Frontal cortex (tissue), 4 donors: ENCODE results near the gene IGLL1. TPM values are rescaled to one million over a fixed set of nuclear protein-coding genes. Genes with fewer than 3 reads are reported as not detected.
"Not testable (repeated sequence)": the region's sequence is repeated elsewhere in the genome, so short reads cannot be mapped to it uniquely, and the experiment has no call there.

ENCODE experiments used
- DNase-seq, 2 donors: peaks; one replicate each; pipeline ENCODE4 v3.0.0; 2012; ENCODE audit warnings: low spot score in 2 of 2
- FAIRE-seq: peaks from 2 replicates; lab custom pipeline; 2012; peaks lifted over from hg19 to GRCh38; lab: Jason Lieb, UNC
- total RNA-seq: library from RNA; depleted of rRNA; stranded (reverse); fragments of >200 nt; gene quantifications from one replicate; pipeline ENCODE4 v1.2.3, GENCODE V29; 2014
- donor health status: control.
- donor health status: control.
- donor health status: control.

Gene IGLL1
- total RNA-seq, 1 donor from 2014 or later, result not detected

DNA sequence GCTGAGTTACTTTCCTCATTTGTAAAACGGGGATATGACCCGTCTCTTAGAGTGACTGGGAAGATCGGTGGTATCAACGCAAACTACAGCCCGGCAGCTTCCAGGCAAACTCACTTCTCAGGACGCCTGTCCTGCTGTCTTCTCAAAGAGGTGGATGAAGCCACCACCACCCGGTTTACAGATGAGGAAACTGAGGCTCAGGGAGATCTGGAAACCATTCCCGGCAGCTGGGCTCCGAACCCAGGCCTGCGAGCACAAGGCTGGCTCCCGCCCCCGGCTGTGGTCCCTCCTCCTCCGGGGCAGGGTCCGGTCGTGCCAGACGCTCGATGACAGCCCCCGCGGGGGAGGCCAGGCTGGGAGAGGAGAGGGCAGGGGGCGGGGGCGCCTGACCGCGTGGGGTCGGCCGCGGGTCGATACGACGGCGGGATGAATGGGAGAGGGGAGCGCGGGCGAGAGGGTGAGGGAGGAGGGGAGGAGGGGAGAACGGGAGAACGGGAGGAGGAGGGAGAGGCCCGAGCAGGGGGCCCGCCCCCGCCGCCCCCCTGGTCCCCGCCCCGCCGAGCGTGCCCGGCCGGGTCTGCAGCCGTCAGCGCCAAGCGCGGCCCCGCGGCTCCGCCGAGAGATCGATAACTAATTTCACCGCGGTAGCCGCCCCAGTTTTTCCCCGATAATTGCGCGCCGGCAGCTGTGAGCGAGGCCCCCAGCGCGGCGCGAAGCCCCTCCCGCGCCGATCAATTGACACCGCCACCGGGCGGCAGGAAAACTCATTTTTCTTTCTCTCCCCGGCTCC is 14.0 kb downstream of the IGLL1 start:
- peak in 1 of 2 donors; percentile 51 for DNase-seq
- no peak for FAIRE-seq

DNA sequence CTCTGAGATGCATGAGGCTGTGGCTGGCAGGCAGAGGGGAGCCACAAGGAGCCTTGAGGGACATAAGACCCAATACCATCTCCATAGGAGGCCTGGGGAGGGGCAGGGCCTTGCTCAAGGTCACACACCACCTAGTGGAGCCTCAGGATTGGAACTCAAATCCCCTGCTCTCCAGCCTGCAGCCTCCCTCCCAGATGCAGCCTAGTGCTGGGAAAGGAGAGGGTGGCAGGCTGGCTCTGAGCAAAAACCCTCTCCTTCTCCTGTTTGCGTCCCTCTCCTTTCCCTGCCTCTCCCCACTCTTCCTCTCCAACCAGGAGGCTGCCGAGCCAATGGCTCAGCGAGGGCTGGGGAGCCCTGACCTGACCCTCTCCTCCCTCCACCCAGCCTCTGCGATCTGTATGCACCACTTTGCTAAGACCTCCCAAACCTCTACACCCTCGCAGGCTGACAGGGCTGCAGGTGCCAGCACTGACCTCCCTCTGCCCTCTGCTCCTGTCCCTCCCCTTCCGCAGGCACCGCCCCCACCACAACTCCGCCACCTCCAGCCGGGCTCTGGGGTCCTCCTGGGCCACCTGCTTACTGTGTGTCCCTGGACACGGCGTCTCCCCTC is 14.7 kb downstream of the IGLL1 start:
- FAIRE-seq, result no peak

DNA sequence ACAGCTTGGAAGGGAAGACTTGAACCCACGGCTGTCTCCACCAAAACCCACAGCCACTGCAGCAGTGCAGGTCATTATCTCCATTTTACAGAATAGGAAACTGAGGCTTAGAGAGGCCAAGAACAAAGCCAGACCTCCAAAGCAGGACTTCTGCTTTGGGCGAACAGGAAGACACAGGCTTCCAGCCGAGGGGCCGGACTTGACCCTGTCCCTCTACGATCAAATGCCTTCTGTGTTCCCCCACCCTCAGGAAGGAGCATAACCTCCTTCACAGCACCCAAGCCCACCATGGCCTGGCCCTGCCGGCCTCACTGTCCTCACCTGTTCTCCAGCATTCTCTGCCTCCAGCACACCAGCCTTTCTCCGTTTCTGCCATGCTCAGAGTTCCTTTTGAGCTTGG is 15.8 kb downstream of the IGLL1 start:
- FAIRE-seq (no peak), DNase-seq (no peak)

More for the DNA sequence above, 14.7 kb downstream of the IGLL1 start:
- DNase-seq, result no peak

DNA sequence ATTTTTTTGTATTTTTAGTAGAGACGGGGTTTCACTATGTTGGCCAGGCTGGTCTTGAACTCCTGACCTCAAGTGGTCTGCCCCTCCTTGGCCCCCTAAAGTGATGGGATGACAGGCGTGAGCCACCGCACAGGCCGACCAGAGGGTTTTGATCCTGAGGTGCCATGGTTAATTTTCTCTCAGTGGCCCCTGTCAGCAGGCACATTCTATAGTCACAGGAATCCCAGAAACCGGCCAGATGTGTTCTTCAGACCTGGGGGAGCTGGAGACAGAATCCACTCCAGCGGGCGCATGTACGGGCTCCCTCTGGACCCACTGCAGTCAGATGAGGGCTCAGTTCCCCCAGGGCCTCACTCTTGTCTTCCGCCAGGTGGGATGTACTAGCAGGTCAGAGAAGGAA is 17.0 kb downstream of the IGLL1 start:
- FAIRE-seq (no peak), DNase-seq (no peak)

DNA sequence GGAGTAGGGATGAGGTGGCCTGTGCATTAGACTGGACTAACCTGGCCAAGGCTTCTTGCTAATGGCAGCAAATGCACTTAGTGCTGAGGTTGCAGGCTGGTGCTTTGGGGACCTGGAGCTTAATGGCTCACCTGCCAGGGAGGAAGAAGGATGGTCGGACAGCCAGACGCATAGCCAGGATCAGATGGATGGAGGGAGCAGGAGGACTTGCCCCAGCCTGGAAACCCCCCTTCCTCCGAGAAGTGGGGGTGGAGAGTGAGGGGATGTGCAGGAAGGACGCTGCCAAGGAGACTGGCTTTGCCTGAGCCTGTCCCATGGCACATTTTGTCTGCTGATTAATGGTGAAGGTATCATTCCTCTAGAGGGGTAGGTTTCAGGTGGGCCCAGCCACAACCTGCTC is 17.9 kb downstream of the IGLL1 start:
- FAIRE-seq, result no peak

DNA sequence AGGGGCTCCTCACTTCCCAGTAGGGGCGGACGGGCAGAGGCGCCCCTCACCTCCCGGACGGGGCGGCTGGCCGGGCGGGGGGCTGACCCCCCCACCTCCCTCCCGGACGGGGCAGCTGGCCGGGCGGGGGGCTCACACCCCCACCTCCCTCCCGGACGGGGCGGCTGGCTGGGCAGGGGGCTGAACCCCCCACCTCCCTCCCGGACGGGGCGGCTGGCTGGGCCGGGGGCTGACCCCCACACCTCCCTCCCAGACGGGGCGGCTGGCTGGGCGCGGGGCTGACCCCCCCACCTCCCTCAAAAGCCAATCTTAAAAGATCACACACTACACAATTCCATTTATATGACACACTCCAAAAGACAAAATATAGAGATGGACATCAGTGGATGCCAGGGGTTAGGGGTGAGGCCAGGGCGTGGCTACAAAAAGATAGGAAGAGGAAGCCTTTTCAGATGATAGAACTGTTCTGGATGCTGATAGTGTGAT is 19.0 kb downstream of the IGLL1 start:
- not testable (repeated sequence) for DNase-seq, FAIRE-seq

More for the DNA sequence above, 17.9 kb downstream of the IGLL1 start:
- no peak for DNase-seq

DNA sequence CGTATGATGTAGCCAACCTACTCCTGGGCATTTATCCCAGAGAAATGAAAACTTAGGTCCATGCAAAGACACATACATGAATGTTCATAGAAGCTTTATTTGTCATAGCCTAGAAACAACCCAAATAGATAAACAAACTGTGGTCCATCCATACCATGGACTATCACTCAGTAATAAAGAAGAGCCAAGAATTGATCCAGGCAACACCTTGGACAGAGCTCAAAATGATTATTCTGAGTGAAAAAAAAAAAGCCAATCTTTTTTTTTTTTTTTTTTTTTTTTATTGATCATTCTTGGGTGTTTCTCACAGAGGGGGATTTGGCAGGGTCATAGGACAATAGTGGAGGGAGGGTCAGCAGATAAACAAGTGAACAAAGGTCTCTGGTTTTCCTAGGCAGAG is 19.9 kb downstream of the IGLL1 start:
- not testable (repeated sequence) for DNase-seq, FAIRE-seq

DNA sequence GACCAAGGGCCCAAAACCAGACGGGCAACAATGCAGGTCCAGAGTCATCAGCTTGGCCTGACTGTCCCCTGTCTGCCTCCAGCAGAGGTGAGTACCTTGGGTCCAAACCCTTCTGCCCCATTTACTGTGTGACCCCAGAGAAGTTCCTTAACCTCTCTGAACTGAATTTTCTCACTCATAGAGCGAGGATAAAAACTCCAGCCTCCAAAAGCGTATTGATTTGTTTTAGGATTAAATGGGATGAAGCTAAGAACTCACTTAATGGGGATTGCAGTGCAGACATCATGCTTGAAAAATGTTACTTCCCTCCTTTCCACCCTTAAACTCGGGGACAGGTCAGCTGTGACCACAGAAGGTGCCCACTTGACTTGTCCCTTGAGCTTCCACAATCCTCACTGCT is 22.6 kb downstream of the IGLL1 start:
- no peak for DNase-seq
- FAIRE-seq, result no peak

DNA sequence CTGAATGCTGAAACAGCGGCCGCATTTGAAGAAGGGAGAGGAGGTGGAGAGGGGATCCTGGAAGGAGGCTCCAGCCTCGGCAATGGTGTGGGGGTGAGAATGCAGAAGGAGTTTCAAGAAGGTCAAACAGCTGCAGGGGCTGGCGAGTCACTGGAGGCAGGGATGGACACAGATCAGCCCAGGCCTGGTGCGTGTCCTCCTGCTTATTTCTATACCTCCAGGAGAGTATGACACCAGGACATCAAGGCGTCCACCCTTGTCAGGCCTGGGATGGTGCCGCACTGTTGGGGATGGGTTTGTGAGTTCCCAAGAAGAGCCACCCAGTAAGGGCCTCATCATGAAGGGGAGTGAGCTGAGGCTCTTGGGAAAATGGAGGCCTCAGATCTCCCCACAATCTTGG is 23.1 kb downstream of the IGLL1 start:
- FAIRE-seq, result no peak
- no peak for DNase-seq

DNA sequence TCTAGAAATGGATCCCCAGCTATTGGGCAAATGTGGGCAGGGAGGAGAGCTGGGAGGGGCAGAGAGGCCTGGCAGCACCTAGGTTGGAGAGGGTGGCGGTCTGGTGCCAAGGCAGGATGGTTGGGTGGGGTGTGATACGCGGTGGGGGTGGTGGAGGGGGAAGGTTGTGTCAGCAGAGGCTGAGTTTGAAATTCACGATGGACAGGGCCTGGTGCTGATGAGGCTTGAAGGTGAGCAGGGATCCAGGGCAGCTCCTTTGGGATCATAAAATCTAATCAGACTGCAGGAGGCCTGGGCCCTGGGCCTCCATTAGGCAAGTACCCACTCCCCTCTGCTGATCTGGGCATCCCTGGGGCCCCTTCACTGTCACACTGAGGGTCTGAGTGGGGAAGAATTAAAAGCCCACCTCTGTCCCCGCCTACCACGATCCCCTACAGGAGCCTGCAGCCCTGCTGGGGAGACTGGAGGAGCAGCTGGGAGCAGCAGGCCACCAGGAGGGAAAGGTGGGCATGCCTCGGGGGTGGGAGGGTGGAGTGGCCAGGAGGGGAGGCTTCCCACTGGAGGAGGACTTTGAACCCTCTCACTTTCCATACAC is 24.0 kb downstream of the IGLL1 start:
- DNase-seq, result no peak
- no peak for FAIRE-seq

DNA sequence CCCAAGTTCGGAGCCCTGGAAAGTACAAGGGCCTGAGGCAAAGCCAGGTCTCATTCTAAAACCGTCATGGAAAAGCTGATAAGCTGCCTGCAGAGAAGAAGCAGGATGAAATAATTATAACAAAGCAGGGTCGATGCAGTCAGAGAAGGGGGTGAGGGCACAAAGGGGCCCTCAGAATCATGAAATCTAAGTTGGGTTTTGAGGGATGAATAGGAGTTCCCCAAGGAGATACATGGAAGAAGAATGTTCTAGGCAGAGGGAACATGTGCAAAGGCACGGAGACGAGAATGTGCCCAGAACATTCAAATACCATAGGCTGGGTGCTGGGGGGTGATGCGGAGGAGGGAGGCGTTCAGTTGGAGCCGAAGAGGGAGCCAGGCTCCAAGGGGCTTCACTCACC is 25.0 kb downstream of the IGLL1 start:
- FAIRE-seq, result no peak
- DNase-seq, result no peak

DNA sequence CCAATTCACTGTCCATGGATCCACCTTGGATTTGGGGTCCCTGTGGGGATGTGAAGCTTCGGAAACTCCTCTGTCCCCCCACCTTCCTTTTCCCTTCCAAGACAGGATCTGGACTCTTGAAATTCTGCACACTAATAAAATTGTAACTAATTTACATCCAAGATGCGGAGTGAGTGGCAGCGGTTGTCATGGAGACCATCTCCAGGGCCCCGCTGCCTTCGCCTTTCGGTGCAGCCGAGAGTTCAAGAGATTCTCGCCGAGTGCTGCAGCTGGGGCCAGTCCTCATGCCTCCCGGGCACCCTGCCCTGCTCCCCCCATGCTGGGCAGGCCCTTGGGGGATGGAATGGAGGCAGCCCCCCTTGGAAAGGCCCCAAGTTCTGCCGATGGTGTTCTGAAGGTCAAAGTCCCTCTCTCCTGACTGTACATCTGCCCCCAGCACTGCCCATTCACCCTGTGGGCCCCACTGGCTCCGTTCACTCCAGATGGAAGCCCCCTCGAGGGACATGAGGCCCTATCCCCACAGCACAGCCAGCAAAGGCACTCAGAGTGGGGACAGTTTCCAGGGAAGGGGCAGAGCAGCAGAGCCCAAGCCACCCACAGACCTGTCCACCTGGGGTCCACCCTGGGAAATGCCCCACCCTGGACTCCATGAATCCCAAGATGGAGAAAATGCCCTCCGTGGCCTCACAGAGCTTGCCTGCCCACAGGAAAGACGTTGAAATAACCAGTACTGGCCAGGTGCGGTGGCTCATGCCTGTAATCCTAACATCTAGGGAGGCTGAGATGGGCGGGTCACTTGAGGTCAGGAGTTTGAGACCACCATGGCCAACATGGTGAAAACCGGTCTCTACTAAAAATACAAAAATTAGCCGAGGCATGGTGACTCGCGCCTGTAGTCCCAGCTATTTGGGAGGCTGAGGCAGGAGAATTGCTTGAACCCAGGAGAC is 25.9 kb downstream of the IGLL1 start:
- FAIRE-seq (no peak), DNase-seq (no peak)

DNA sequence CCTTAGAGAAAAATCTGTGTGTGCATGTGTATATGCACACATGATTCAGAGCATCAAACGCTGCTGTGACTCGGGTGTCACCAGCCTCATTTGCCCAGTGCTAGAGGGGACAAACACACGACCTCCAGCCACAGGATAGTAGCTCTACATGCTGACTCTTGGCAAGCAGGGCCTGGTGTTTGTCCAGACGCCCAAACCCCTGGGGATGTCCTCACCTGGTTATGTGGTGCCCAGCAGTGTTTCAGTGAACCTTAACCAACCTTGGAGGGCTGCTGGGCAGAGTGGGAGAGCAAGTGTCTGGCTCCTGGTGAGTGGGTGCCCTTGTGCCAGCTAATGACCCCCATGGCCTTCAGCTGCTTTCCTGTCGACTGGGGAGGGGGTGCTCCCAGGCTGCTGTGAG is 26.7 kb downstream of the IGLL1 start:
- FAIRE-seq, result no peak
- no peak for DNase-seq

DNA sequence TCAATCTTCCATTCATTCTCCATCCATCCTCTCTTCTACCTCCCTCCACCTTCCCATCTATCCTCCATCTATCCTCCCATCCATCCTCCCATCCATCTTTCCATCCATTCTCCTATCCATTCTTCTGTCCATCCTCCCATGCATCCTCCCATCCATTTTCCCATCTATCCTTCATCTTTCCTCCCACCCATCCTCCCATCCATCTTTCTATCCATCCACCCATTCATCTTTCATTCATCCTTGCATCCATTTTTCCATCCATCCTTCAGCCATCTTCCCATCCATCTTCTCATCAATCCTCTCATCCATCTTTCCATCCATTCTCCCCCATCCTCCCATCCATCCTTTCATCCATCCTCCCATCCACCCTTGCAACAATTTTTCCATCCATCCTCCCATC is 27.5 kb downstream of the IGLL1 start:
- FAIRE-seq (no peak), DNase-seq (no peak)

DNA sequence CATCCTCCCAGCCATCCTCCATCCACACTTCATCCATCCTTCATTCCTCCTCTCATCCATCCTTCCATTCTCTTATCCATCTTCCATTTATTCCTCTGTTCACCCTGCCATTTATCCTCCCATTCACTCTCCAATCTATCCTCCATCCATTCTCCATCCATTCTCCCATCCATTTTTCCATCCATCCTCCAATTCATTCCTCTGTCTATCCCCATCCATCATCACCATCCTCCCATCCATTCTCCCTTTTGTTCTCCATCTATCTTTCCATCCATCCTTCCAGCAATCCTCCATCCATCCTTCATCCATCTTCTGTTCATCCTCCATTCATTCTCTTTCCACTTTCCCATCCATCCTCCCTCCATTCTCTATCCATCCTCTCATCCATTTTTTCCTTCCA is 28.7 kb downstream of the IGLL1 start:
- FAIRE-seq (no peak), DNase-seq (no peak)

DNA sequence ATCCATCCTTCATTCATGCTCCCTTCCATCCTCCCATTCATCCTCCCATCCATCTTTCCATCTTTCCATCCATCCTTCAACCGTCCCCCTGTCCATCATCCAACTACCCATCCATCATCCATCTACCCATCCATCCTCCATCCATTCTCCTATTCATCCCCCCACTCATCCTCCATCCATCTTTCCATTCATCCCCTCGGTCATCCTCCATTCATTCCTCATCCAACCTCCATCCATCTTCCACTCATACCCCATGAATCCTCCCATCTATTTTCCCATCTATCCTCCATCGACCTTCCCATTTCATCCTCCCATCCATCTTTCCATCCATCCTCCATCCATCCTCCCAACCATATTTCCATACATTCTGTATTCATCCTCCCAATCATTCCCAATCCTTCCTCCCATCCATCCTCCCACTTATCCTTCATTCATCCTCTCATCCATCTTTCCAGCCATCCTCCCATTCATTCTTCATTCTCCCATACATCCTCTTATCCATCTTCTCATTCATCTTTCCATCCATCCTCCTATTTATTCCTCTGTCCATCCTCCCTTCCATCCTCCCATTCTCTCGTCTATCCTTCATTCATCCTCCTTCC is 29.9 kb downstream of the IGLL1 start:
- DNase-seq (no peak), FAIRE-seq (no peak)

DNA sequence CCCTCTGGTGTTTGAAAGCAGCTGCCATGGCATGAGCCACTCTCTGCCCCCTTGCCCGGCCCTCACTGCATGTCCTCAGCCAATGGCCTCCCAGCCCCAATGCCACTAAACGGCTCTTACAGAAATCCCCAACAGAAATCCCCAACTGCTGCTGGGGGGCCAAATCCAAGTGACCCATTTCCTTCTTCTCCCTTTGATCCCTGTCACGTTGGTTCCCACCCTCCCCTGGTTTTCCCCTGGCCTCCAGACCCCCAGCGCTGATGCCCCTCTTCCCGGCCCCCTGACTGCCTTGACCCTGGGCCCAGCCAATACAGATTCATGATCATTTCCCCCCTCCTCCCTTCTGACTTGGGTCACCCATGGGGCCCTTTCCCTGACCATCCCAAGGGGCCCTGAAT is 30.9 kb downstream of the IGLL1 start:
- no peak for DNase-seq
- no peak for FAIRE-seq

DNA sequence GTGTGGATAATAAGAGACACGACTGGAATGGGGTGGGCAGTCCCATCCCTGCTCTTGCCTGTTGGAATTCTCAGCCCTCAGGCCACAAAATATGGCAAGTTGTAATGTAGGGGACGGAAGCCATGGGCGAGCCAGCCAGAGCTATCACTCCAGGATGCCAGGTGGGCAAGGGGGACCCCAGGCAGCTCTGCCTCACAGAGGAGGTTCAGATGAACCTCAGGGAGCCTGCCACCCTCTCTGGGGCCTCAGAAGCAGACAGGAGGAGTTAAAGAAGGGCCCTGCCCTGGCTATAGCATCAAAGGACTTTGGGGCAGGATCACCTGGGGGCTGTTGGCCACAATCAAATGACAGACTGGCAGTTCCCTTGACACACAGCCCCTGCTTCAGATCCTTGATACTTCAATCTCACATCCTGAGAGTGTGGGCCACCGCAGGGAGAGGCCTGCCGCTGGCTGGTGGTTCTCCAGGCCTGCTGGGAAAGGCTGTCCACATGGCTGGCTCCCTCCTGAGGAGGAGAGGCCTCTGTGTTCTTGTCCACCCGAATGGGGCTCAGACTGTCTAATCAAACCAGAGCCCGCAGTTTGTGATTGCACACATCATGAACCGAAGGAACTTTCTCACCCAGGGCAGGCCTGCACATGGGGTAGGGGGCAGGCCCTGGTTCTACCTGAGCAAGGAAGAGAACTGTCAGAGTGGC is 31.4 kb downstream of the IGLL1 start:
- FAIRE-seq (no peak), DNase-seq (no peak)
